Epithelial cell of esophagus (primary cell): ENCODE results near the gene LETMD1.

Experiments used
- DNase-seq: peaks from one replicate; pipeline ENCODE4 v3.0.0; 2010; ENCODE audit warnings: low read depth
- H3K4me3 ChIP-seq: 2 replicates; pipeline ENCODE4 v1.5.1; 2011; ENCODE audit warnings: mild to moderate bottlenecking, low read length, control low read depth
- TF ChIP-seq, protein P1 (sequence below): IDR thresholded peaks from 2 replicates; pipeline ENCODE4 v1.5.1; 2011; ENCODE audit warnings: low read depth, mild to moderate bottlenecking, low read length, control low read depth, inconsistent platforms; ENCODE audit not compliant: insufficient read depth; ENCODE audit errors: missing control alignments

LETMD1 gene

DNA sequence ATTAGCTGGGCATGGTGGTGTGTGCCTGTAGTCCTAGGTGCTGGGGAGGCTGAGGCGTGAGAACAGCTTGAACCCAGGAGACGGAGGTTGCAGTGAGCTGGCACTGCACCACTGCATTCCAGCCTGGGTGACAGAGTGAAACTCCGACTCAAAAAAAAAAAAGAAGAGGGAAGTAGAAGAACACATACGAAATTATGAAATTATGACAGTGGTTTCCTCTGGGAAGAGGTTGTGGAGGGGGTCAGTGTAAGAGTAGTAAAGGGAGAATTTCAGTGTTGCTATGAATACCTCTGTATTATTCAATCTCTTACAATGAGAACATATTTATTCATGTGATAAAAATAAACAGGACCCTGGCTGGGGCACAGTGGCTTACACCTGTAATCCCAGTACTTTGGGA, 60.0 kb downstream of the LETMD1 start:
- TF ChIP-seq, protein P1, sequence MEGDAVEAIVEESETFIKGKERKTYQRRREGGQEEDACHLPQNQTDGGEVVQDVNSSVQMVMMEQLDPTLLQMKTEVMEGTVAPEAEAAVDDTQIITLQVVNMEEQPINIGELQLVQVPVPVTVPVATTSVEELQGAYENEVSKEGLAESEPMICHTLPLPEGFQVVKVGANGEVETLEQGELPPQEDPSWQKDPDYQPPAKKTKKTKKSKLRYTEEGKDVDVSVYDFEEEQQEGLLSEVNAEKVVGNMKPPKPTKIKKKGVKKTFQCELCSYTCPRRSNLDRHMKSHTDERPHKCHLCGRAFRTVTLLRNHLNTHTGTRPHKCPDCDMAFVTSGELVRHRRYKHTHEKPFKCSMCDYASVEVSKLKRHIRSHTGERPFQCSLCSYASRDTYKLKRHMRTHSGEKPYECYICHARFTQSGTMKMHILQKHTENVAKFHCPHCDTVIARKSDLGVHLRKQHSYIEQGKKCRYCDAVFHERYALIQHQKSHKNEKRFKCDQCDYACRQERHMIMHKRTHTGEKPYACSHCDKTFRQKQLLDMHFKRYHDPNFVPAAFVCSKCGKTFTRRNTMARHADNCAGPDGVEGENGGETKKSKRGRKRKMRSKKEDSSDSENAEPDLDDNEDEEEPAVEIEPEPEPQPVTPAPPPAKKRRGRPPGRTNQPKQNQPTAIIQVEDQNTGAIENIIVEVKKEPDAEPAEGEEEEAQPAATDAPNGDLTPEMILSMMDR = no peak
- no peak overlapping the region for H3K4me3 ChIP-seq
- DNase-seq = no peak
